ENCODE measurements around the gene RANBP1. TPM values are rescaled to one million over a fixed set of nuclear protein-coding genes. Genes with fewer than 3 reads are reported as not detected.

Gene RANBP1
- total RNA-seq, 1 experiment from 2014 or later, result 365 TPM

DNA sequence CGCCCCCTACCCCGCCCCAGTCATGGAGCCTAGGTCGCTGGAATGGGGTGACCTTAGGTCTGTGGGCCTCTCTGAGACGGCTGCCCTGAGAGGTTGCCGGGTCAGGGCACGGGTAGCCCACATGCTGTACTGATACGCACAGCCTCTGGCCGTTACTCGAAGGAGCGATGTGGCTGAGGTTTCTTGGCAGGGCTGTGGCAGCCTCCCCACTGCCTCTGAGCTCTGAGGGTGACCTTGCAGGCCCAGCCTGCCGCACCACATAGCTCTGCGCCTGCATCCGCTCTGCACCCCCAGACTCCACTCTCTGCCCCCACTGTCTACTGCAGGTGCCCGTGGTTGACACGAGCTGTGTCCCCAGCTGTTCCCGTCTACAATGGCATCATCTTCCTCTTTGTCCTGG lies 23.0 kb downstream of the RANBP1 start:
- TF ChIP-seq CTCF (IDR thresholded peaks at IDR 0.05; ENCODE audit: insufficient read depth in 1 of 2, low read depth in 1 of 2, low read length in 1 of 2, severe bottlenecking in 1 of 2, unreplicated experiment in 1 of 2), result no peak
- Mint-ChIP-seq H3K27me3 (ENCODE audit: insufficient read depth, unreplicated experiment) (no peaks in the 10 kb centered on the region), H3K36me3 (ENCODE audit: insufficient read depth, unreplicated experiment) (no peaks in the 10 kb centered on the region), H3K27ac (ENCODE audit: unreplicated experiment) (no peak overlapping the region), H3K4me1 (ENCODE audit: low read depth, unreplicated experiment) (no peaks in the 10 kb centered on the region), H3K4me3 (ENCODE audit: unreplicated experiment) (no peak overlapping the region), H3K9me3 (ENCODE audit: unreplicated experiment) (no peaks in the 10 kb centered on the region)
- Histone ChIP-seq H3K4me1 (no peaks in the 10 kb centered on the region), H3K4me3 (ENCODE audit: low read depth, low read length) (no peak overlapping the region), H3K36me3 (ENCODE audit: control insufficient read depth, insufficient read depth, low read length) (no peaks in the 10 kb centered on the region), H3K27me3 (replicated peaks; ENCODE audit: control insufficient read depth, insufficient read depth, low read length) (no peaks in the 10 kb centered on the region), H3K9me3 (no peaks in the 10 kb centered on the region)
- no peak for DNase-seq
- POLR2A ChIA-PET, result no interaction called here
- CTCF ChIA-PET, result interaction anchor here (0.7 kb wide), 2 partner anchors 71 to 485 kb away, joined by 4 read pairs; no protein-coding TSS in a partner anchor
- intact Hi-C loops (cut with micrococcal nuclease; ENCODE audit: unreplicated experiment), result no loop called here
- BruUV-seq (replicated peaks), result no TSS peak

DNA sequence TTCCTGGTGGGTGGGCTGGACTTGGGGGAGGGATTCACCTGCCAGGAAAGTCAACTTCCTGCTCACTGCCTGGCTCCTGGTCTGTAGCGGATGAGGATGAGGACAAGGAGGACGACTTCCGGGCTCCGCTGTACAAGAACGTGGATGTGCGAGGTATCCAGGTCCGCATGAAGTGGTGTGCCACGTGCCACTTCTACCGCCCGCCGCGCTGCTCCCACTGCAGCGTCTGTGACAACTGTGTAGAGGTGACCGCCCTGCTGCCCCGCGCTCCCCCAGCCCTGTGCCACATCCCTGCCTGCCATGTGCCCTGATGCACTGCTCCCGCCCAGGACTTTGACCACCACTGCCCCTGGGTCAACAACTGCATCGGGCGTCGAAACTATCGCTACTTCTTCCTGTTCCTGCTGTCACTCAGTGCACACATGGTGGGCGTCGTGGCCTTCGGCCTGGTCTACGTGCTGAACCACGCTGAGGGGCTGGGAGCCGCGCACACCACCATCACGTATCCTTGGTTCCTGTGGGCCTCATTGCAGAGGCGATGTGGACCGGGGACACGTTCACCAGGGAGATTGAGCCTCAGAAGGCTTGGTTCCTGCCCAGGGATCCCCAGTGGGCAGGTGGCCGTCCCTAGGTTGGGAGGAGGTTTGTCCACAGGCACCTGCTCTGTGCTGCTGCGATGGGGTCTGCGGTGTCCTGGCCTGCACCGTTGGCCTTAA lies 23.6 kb downstream of the RANBP1 start:
- BruUV-seq (replicated peaks), result no TSS peak
- Mint-ChIP-seq H3K4me1 (ENCODE audit: low read depth, unreplicated experiment) (no peaks in the 10 kb centered on the region), H3K9me3 (ENCODE audit: unreplicated experiment) (no peaks in the 10 kb centered on the region), H3K27me3 (ENCODE audit: insufficient read depth, unreplicated experiment) (no peaks in the 10 kb centered on the region), H3K27ac (ENCODE audit: unreplicated experiment) (peak overlapping the region; percentile 59), H3K4me3 (ENCODE audit: unreplicated experiment) (no peak overlapping the region), H3K36me3 (ENCODE audit: insufficient read depth, unreplicated experiment) (no peaks in the 10 kb centered on the region)
- no peaks in the 10 kb centered on the region for H3K36me3 ChIP-seq (ENCODE audit: control insufficient read depth, insufficient read depth, low read length)
- H3K4me3 ChIP-seq (ENCODE audit: low read depth, low read length), result no peak overlapping the region
- DNase-seq, result no peak
- ChIA-PET POLR2A (no interaction called here), CTCF (interaction anchor here (0.7 kb wide), 2 partner anchors 72 to 484 kb away, joined by 4 read pairs; no protein-coding TSS in a partner anchor)
- no peak for TF ChIP-seq CTCF (IDR thresholded peaks at IDR 0.05; ENCODE audit: insufficient read depth in 1 of 2, low read depth in 1 of 2, low read length in 1 of 2, severe bottlenecking in 1 of 2, unreplicated experiment in 1 of 2)
- intact Hi-C loops (cut with micrococcal nuclease; ENCODE audit: unreplicated experiment), result no loop called here
- H3K9me3 ChIP-seq, result no peaks in the 10 kb centered on the region
- H3K27me3 ChIP-seq (replicated peaks; ENCODE audit: control insufficient read depth, insufficient read depth, low read length), result no peaks in the 10 kb centered on the region
- no peaks in the 10 kb centered on the region for H3K4me1 ChIP-seq

GRCh38 chr22:20140107-20140445 lies 24.2 kb downstream of the RANBP1 start:
- H3K36me3 ChIP-seq (ENCODE audit: control insufficient read depth, insufficient read depth, low read length), result no peaks in the 10 kb centered on the region
- intact Hi-C loops (cut with micrococcal nuclease; ENCODE audit: unreplicated experiment), result no loop called here
- H3K36me3 Mint-ChIP-seq (ENCODE audit: insufficient read depth, unreplicated experiment), result no peaks in the 10 kb centered on the region
- ChIA-PET POLR2A (no interaction called here), CTCF (no interaction called here)
- DNase-seq, result no peak
- no peaks in the 10 kb centered on the region for H3K4me1 Mint-ChIP-seq (ENCODE audit: low read depth, unreplicated experiment)
- no TSS peak for BruUV-seq (replicated peaks)
- no peak overlapping the region for H3K27ac Mint-ChIP-seq (ENCODE audit: unreplicated experiment)
- H3K4me3 ChIP-seq (ENCODE audit: low read depth, low read length), result no peak overlapping the region
- H3K4me3 Mint-ChIP-seq (ENCODE audit: unreplicated experiment), result no peak overlapping the region
- H3K27me3 ChIP-seq (replicated peaks; ENCODE audit: control insufficient read depth, insufficient read depth, low read length), result no peaks in the 10 kb centered on the region
- no peak for TF ChIP-seq CTCF (IDR thresholded peaks at IDR 0.05; ENCODE audit: insufficient read depth in 1 of 2, low read depth in 1 of 2, low read length in 1 of 2, severe bottlenecking in 1 of 2, unreplicated experiment in 1 of 2)
- H3K9me3 ChIP-seq, result no peaks in the 10 kb centered on the region
- H3K4me1 ChIP-seq, result no peaks in the 10 kb centered on the region
- H3K27me3 Mint-ChIP-seq (ENCODE audit: insufficient read depth, unreplicated experiment), result no peaks in the 10 kb centered on the region
- no peaks in the 10 kb centered on the region for H3K9me3 Mint-ChIP-seq (ENCODE audit: unreplicated experiment)
